Psoas muscle (tissue), 8 donors: ENCODE results near the gene TSPYL6. TPM values are rescaled to one million over a fixed set of nuclear protein-coding genes. Genes with fewer than 3 reads are reported as not detected.

Source experiments
- ATAC-seq, 4 donors: fragments of 200-7000 bp; cut with Tn5 transposase; one replicate each; pipeline ENCODE4 v1.9.1; 2020; ENCODE audit warnings: moderate library complexity in 3 of 4, mild to moderate bottlenecking in 2 of 4
- DNase-seq, 2 donors: peaks; one replicate each; pipeline ENCODE4 v3.0.0-alpha.2; 2020
- H3K27ac ChIP-seq: fragments of 200-600 bp; one replicate; pipeline ENCODE4 v1.8.0; 2022
- H3K27me3 ChIP-seq, 3 donors: fragments of 200-600 bp in 1 of 3; one replicate each; pipeline versions ENCODE4 v1.6.1 to v1.8.0; 2013 to 2022; ENCODE audit warnings: low read length in 2 of 3, mild to moderate bottlenecking in 2 of 3, moderate library complexity in 1 of 3; ENCODE audit not compliant: insufficient read depth in 3 of 3
- H3K36me3 ChIP-seq, 2 donors: fragments of 200-600 bp in 1 of 2; one replicate each; pipeline versions ENCODE4 v1.6.1 to v1.8.0; 2013 to 2022; ENCODE audit warnings: low read depth in 1 of 2, mild to moderate bottlenecking in 1 of 2, moderate library complexity in 1 of 2; ENCODE audit not compliant: insufficient read depth in 1 of 2
- H3K4me1 ChIP-seq: fragments of 200-600 bp; one replicate; pipeline ENCODE4 v1.8.0; 2022
- H3K4me3 ChIP-seq: fragments of 200-600 bp; one replicate; pipeline ENCODE4 v1.8.0; 2022; ENCODE audit warnings: mild to moderate bottlenecking
- H3K9me3 ChIP-seq: fragments of 200-600 bp; one replicate; pipeline ENCODE4 v1.8.0; 2022
- CTCF ChIP-seq: fragments of 200-600 bp; IDR thresholded peaks from one replicate; pipeline ENCODE4 v1.8.0; 2022; ENCODE audit warnings: antibody characterized with exemption
- WGBS, 3 donors: extraction: QIAGEN DNeasy Blood & Tissue Kit; methylation state at CpG; one replicate each; pipeline versions ENCODE4 v1.1.6 to v1.1.7; 2013; 5-methylcytosine and 5-hydroxymethylcytosine counted together
- intact Hi-C, 2 donors: fragments of 100-400 bp; cut with DNase I; formaldehyde crosslinking; loops; one replicate each; pipeline versions ENCODE4 v1.11.0 to v1.14.2; 2022
- polyA plus RNA-seq, 3 donors: library from polyadenylated mRNA; stranded (reverse); fragments of 200-250 nt; gene quantifications; one replicate each; pipeline ENCODE4 v1.2.3, GENCODE V29; 2013
- total RNA-seq, 4 donors: library from RNA; stranded (reverse); fragmentation: NEBNext Ultra II Directional in 2 of 4; extraction: Animal tissue kit (Norgen Biotek cat#: 25700) in 2 of 4; gene quantifications; one replicate each; pipeline versions ENCODE4 v1.2.1 to v1.2.4, GENCODE V29; 2021 to 2023
- donor health status: healthy with polysubstance abuse.
- donor health status: DM: no; HTN: no; CAD: no; lungs with moderate emphysema.
- donor health status: Bipolar disorder and iron deficiency.
- donor health status: healthy.
- donor health status: DM: yes; HTN: yes; CAD: no.
- donor health status: DM: no; HTN: no; CAD: no.
- donor health status: DM: no; HTN: no; CAD: no.
- donor health status: DM: yes; HTN: yes; CAD: no.

TSPYL6 gene
- total and polyA plus RNA-seq, 7 donors: 0.05 TPM; not detected in 6

DNA sequence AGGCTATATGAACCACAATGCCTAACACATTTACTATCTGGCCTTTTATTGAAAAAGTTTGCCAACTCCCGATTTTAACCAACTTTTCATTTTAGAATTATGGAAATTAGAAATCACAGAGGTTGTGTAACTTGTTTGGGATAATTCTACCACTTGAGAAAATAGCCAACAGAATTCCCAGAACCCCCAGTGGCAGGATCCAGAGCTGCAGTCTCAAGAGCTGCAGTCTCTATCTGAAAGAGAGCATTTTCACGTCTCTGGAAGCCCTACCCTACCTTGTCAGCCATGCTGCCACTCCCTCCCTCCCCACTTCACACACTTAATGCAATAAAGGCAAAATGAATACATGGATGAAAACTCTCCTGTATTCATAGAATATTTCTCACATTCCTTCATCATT lies 23.4 kb upstream of the TSPYL6 start:
- Histone ChIP-seq H3K27ac (no peak overlapping the region), H3K4me3 (no peak overlapping the region), H3K36me3 (no peaks in the 10 kb centered on the region), H3K4me1 (no peaks in the 10 kb centered on the region), H3K27me3 (no peaks in the 10 kb centered on the region), H3K9me3 (no peaks in the 10 kb centered on the region)
- TF ChIP-seq CTCF: peak; percentile 14
- intact Hi-C loops: no loop called here
- ATAC-seq (no peak), DNase-seq (no peak)
- WGBS, 3 donors: 72 to 94% (median 89%) methylated on average over 2 of the region's 2 CpGs

DNA sequence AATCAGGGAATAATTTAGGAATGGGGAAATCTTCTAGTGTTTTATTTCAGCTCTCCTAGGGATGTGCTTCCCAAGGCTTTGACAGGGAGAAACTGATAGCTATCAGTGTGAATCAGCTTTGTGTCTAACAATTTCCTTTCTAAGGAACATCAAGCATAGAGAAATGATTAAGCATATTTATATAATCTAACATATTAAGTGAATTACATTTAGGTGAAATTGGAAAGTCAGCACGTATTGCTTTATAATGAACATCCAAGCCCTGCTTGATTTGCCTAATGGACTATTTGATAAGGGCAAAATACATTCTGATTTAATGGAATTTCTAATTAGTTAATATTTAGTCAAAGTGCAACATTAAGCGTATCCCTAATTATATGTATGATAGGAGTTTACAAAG lies 19.5 kb upstream of the TSPYL6 start:
- Histone ChIP-seq H3K27ac (no peak overlapping the region), H3K4me3 (no peak overlapping the region), H3K4me1 (no peaks in the 10 kb centered on the region), H3K27me3 (no peaks in the 10 kb centered on the region), H3K36me3 (peaks cover 0 to 8% of the 10 kb centered on the region in 2 donors), H3K9me3 (no peaks in the 10 kb centered on the region)
- ATAC-seq (no peak), DNase-seq (no peak)
- intact Hi-C loops: no loop called here
- TF ChIP-seq CTCF: no peak
- 65 to 70% (median 67%) methylated on average over 2 of the region's 2 CpGs for WGBS, 3 donors

DNA sequence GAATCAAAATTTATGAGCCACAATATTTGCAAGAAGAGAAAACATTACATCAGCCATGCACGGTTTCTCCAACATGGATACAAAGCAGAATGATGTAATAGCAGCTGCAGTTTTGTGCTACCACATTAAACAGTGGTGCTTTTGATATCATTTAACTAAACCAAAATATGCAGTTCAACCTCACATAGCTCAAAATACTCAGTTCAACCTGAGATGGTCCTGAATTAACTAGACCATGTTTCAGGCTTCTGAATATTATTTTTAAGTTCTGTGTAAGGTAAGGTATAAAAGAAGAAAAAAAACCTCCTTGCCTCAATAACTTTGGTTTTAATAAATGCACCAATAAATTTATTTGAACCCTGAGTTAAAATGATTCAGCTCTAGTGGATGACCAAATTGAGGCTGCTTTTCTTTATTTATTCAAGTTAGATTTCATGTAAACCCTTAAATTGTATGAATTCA lies 18.8 kb upstream of the TSPYL6 start:
- Histone ChIP-seq H3K36me3 (peaks cover 0 to 8% of the 10 kb centered on the region in 2 donors), H3K9me3 (no peaks in the 10 kb centered on the region), H3K27ac (no peak overlapping the region), H3K27me3 (no peaks in the 10 kb centered on the region), H3K4me1 (no peaks in the 10 kb centered on the region), H3K4me3 (no peak overlapping the region)
- no peak for TF ChIP-seq CTCF
- 47 to 71% (median 51%) methylated on average over 1 of the region's 1 CpG for WGBS, 3 donors
- intact Hi-C loops: no loop called here
- no peak for DNase-seq
- ATAC-seq: no peak

DNA sequence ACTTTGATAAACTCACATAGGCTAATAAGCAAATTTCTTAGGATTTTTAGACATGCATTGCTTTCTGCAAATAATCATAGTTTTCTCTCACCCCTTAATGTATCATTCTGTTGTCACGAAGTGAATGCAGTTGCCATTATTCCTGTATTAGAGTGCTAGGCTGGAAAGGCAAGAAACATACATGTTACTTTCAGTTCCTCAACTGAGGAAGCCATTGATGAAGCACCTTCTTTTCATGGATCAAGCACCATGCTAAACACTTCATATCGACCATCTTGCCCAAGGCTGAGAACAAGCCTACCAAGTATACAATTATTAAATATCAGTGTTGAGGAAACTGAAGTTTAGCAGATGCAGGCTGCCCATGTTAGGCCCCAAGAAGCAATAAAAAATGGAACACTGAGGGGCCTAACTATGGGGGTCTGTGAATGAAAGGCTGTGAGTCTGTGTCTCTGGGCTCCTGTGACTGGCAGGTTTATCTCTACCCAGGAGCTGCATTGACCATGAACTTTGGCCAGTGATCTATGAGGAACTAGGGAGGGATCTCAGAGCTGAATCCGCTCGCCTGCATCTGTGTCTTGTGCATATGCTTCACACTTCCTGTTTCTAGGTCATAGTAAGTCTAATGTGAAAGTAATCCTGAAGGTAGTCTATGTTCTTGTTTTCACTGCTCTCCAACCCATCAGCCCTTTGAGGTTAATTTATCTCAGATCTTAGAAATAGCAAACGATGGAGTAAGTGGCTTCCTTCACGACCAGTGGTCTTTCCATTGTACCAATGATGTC lies 16.0 kb upstream of the TSPYL6 start:
- Histone ChIP-seq H3K4me3 (no peak overlapping the region), H3K4me1 (no peaks in the 10 kb centered on the region), H3K27me3 (no peaks in the 10 kb centered on the region), H3K36me3 (peaks cover 0 to 8% of the 10 kb centered on the region in 2 donors), H3K9me3 (no peaks in the 10 kb centered on the region), H3K27ac (no peak overlapping the region)
- 95 to 99% (median 96%) methylated on average over 6 of the region's 6 CpGs for WGBS, 3 donors
- no peak for DNase-seq
- ATAC-seq: no peak
- intact Hi-C loops: no loop called here
- TF ChIP-seq CTCF: no peak

DNA sequence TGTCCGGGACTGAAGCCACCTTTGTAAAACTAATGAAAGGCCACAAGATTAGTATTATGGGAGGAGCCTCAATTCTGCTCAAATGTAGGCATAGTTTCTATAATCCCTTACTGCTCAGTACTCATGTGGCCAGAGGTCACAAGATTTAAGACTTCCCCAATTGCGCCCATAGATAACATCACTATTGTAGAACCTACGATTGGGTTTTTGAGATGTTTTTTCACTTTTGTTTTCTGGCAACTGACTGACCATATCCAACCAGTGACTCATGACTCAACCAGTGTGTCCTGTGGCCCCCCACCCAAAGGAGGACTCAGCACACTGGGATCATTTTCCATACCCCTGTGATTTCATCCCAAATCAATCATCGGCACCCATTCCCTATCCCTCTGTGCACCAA lies 15.2 kb upstream of the TSPYL6 start:
- no peak for TF ChIP-seq CTCF
- Histone ChIP-seq H3K4me3 (no peak overlapping the region), H3K27ac (no peak overlapping the region), H3K4me1 (no peaks in the 10 kb centered on the region), H3K9me3 (no peaks in the 10 kb centered on the region), H3K27me3 (no peaks in the 10 kb centered on the region), H3K36me3 (peaks cover 0 to 8% of the 10 kb centered on the region in 2 donors)
- intact Hi-C loops: no loop called here
- 93 to 98% (median 96%) methylated on average over 4 of the region's 4 CpGs for WGBS, 3 donors
- no peak for DNase-seq
- no peak for ATAC-seq
